Measurements from ENCODE around the gene PLXNB2.
"Not testable (repeated sequence)": the region's sequence is repeated elsewhere in the genome, so short reads cannot be mapped to it uniquely, and the experiment has no call there.

PLXNB2 gene

GRCh38 chr22:50280022-50280707 is 27.3 kb downstream of the PLXNB2 start:
- DNase-seq (ENCODE audit: low read depth): no peak

GRCh38 chr22:50278956-50279619 is 28.4 kb downstream of the PLXNB2 start:
- no peak for DNase-seq (ENCODE audit: low read depth)

GRCh38 chr22:50278461-50278860 is 29.0 kb downstream of the PLXNB2 start:
- DNase-seq (ENCODE audit: low read depth): no peak

- no peak for DNase-seq (ENCODE audit: low read depth)
Measured at GRCh38 chr22:50277761-50278160, 29.7 kb downstream of the PLXNB2 start.

GRCh38 chr22:50276143-50276542 is 31.3 kb downstream of the PLXNB2 start:
- DNase-seq (ENCODE audit: low read depth): peak; percentile 58

- no peak for DNase-seq (ENCODE audit: low read depth)
Measured at GRCh38 chr22:50275181-50276055, 32.0 kb downstream of the PLXNB2 start.

GRCh38 chr22:50274771-50275170 is 32.7 kb downstream of the PLXNB2 start:
- DNase-seq (ENCODE audit: low read depth): no peak

- peak; percentile 39 for DNase-seq (ENCODE audit: low read depth)
Measured at GRCh38 chr22:50274311-50274710, 33.1 kb downstream of the PLXNB2 start.

GRCh38 chr22:50273781-50274180 is 33.7 kb downstream of the PLXNB2 start:
- not testable (repeated sequence) for DNase-seq (ENCODE audit: low read depth)

- not testable (repeated sequence) for DNase-seq (ENCODE audit: low read depth)
Measured at GRCh38 chr22:50273352-50273751, 34.1 kb downstream of the PLXNB2 start.

GRCh38 chr22:50272044-50272802 is 35.2 kb downstream of the PLXNB2 start:
- no peak for DNase-seq (ENCODE audit: low read depth)

- DNase-seq (ENCODE audit: low read depth): peak; percentile 56
Measured at GRCh38 chr22:50271519-50271970, 35.9 kb downstream of the PLXNB2 start.

GRCh38 chr22:50270666-50271394 is 36.6 kb downstream of the PLXNB2 start:
- DNase-seq (ENCODE audit: low read depth): peak; percentile 61

- DNase-seq (ENCODE audit: low read depth): peak; percentile 57
Measured at GRCh38 chr22:50269970-50270665, 37.3 kb downstream of the PLXNB2 start, which contains the start of gene MAPK11. Gene MAPK11, minus strand, starts transcription at chr22:50270380. Its CDS starts 88 bp downstream, at chr22:50270292.

GRCh38 chr22:50269573-50269969 is 37.9 kb downstream of the PLXNB2 start:
- DNase-seq (ENCODE audit: low read depth): no peak

GRCh38 chr22:50268655-50269113 is 38.8 kb downstream of the PLXNB2 start:
- no peak for DNase-seq (ENCODE audit: low read depth)

GRCh38 chr22:50267591-50268390 is 39.7 kb downstream of the PLXNB2 start:
- DNase-seq (ENCODE audit: low read depth): peak; percentile 60

- DNase-seq (ENCODE audit: low read depth): no peak
Measured at GRCh38 chr22:50266994-50267393, 40.5 kb downstream of the PLXNB2 start.

GRCh38 chr22:50264946-50265669 is 42.3 kb downstream of the PLXNB2 start:
- no peak for DNase-seq (ENCODE audit: low read depth)
